Activated naive CD8-positive, alpha-beta T cell (primary cell): ENCODE results near the gene PRMT1.

ENCODE experiments used
- H3K27ac Mint-ChIP-seq: one replicate; pipeline ENCODE4 v1.8.0; 2021; ENCODE audit warnings: mixed read lengths
- H3K27me3 Mint-ChIP-seq: one replicate; pipeline ENCODE4 v1.8.0; 2021; ENCODE audit warnings: mixed read lengths
- H3K36me3 Mint-ChIP-seq: one replicate; pipeline ENCODE4 v1.8.0; 2021; ENCODE audit warnings: mixed read lengths
- H3K4me1 Mint-ChIP-seq: one replicate; pipeline ENCODE4 v1.8.0; 2021; ENCODE audit warnings: low read depth, mixed read lengths
- H3K4me3 Mint-ChIP-seq: one replicate; pipeline ENCODE4 v1.8.0; 2021; ENCODE audit warnings: mild to moderate bottlenecking, mixed read lengths
- H3K9me3 Mint-ChIP-seq: one replicate; pipeline ENCODE4 v1.8.0; 2021; ENCODE audit warnings: low read depth, mixed read lengths

PRMT1 gene

GRCh38 chr19:49687566-49688316 is 10.7 kb downstream of the PRMT1 start:
- no peak overlapping the region for H3K4me3 Mint-ChIP-seq
- H3K27me3 Mint-ChIP-seq, result no peaks in the 10 kb centered on the region
- H3K27ac Mint-ChIP-seq, result peak overlapping the region; percentile 41
- H3K9me3 Mint-ChIP-seq, result no peaks in the 10 kb centered on the region
- peaks cover 33% of the 10 kb centered on the region for H3K4me1 Mint-ChIP-seq
- no peaks in the 10 kb centered on the region for H3K36me3 Mint-ChIP-seq

DNA sequence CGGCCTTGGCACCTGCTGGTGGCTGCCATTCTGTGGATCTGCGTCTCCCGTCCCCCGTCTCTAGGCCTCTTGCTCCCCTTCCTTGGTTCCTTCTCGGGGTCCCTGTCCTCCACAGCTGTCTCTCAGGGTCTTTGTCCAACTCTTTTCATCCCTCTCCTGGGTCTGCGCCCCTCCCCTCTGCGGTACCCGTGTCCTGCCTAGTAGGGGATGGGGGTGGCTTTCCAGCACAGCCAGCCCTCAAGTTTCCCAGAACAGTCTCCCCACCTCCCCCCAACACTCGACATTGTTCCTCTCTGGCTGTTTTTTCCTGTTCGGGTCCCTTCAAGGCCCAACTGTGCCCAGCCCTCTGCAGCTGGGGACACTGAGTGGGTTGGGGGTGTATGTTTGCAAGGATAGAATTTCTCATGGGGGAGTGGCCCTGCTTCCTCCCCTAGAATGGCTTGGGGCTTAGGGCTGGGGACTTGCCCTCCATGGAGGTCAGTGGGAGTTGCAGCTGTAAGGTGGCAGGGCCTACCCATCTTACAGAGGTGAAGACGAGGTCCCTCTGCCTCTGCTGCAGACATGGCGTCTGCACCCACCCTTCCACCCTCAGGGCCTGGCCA is 11.6 kb downstream of the PRMT1 start:
- H3K4me1 Mint-ChIP-seq, result peaks cover 33% of the 10 kb centered on the region
- H3K4me3 Mint-ChIP-seq, result no peak overlapping the region
- H3K27ac Mint-ChIP-seq, result peak overlapping the region; percentile 72
- no peaks in the 10 kb centered on the region for H3K36me3 Mint-ChIP-seq
- no peaks in the 10 kb centered on the region for H3K9me3 Mint-ChIP-seq
- H3K27me3 Mint-ChIP-seq, result no peaks in the 10 kb centered on the region

GRCh38 chr19:49689133-49690078 is 12.3 kb downstream of the PRMT1 start, which contains the start of gene ADM5:
Gene ADM5, plus strand, starts transcription at chr19:49689594. Its CDS starts 244 bp downstream, at chr19:49689838.
- Mint-ChIP-seq H3K4me1 (peaks cover 32% of the 10 kb centered on the region), H3K27me3 (peaks cover 2% of the 10 kb centered on the region), H3K4me3 (peak within 1 kb of the TSS; percentile 87), H3K36me3 (no peaks in the 10 kb centered on the region), H3K27ac (peak within 1 kb of the TSS; percentile 72), H3K9me3 (no peaks in the 10 kb centered on the region)

DNA sequence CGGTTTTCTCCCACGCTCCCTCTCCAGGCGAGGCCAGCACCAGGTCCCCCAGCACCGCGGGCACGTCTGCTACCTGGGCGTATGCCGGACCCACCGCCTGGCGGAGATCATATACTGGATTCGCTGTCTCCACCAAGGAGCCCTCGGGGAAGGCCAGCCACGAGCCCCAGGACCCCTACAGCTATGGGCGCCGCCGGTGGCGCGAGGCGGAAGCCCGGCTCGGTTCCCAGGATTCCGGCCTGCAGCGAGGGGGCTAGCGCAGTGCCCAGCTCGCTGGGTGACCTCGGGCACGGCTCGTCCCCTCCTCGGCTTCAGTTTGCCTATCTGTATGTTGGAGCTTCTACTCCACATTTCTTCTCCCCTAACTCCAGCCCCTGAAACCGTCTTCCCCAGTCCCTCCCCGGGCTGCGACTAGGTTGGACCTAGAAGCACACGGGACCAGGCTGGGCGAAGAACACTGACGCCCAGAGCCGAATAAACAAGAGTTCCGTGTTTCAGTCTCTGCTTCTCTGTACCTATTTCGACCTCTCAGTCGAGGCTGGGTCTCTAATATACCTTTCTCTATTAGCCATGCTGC is 13.1 kb downstream of the PRMT1 start:
- no peaks in the 10 kb centered on the region for H3K9me3 Mint-ChIP-seq
- H3K4me3 Mint-ChIP-seq, result peak overlapping the region; percentile 87
- no peak overlapping the region for H3K27ac Mint-ChIP-seq
- H3K27me3 Mint-ChIP-seq, result peaks cover 2% of the 10 kb centered on the region
- peaks cover 32% of the 10 kb centered on the region for H3K4me1 Mint-ChIP-seq
- H3K36me3 Mint-ChIP-seq, result no peaks in the 10 kb centered on the region

GRCh38 chr19:49690656-49691242 is 13.7 kb downstream of the PRMT1 start, which contains the start of gene CPT1C:
Gene CPT1C, plus strand, starts transcription at chr19:49691116. Its CDS starts 1,137 bp downstream, at chr19:49692253.
- Mint-ChIP-seq H3K27me3 (peaks cover 2% of the 10 kb centered on the region), H3K36me3 (no peaks in the 10 kb centered on the region)

DNA sequence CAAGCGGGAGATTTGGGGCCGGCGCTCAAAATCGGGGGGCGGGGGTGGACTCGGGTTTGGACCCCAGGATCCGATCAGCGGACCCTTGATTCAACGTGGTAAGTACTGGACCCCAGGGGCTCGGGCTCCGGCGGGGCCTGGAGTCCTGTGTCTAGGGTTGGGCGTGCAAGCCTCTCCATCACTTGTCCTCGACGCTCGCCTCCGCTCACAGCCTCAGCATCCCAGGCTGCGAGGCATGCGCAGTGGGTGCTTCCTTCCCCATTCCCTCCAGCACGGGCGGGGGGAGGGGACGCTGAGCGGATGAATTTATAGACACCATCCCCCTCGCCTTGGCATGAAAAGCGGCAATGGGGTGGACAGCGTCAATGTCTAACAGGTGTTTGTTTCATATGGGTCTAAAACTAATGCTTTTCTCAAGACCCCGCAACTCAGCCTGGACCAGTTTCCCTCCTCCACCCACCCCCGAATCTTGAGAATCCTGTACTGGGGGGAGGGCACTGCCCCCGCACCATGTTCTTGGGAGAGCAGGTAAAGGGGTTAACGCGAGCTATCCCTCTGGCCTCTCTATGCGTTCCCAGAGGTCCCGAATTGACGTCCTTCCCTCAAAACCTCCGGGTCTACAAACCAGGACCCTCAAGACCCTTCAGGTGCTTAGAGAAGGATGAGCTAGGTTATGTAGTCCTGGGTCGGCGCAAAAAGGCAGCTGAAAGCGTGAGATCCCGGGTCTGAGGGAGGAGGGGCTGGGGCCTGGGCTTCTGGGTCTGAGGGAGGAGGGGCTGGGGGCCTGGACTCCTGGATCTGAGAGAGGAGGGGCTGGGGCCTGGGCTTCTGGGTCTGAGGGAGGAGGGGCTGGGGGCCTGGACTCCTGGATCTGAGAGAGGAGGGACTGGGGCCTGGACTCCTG is 14.4 kb downstream of the PRMT1 start:
- H3K9me3 Mint-ChIP-seq, result no peaks in the 10 kb centered on the region
- H3K4me3 Mint-ChIP-seq, result peak overlapping the region; percentile 87

More at GRCh38 chr19:49690656-49691242, 13.7 kb downstream of the PRMT1 start, which contains the start of gene CPT1C:
- H3K27ac Mint-ChIP-seq, result no peak within 1 kb of the TSS
- no peaks in the 10 kb centered on the region for H3K9me3 Mint-ChIP-seq
- peaks cover 28% of the 10 kb centered on the region for H3K4me1 Mint-ChIP-seq
- H3K4me3 Mint-ChIP-seq, result peak within 1 kb of the TSS; percentile 87

DNA sequence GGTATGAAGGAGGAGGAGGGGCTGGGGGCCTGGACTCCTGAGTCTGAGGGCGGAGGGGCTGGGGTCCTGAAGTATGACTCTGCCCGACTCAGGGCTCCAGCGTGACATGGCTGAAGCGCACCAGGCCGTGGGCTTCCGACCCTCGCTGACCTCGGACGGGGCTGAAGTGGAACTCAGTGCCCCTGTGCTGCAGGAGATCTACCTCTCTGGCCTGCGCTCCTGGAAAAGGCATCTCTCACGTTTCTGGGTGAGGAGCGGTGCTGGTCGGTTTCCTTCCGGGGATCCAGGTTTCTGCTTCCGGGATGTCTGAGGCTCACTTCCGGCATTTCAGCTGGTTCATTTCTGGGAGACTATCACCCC is 15.1 kb downstream of the PRMT1 start:
- H3K27ac Mint-ChIP-seq, result no peak overlapping the region
- H3K9me3 Mint-ChIP-seq, result no peaks in the 10 kb centered on the region
- H3K4me1 Mint-ChIP-seq, result peaks cover 28% of the 10 kb centered on the region
- peak overlapping the region; percentile 20 for H3K4me3 Mint-ChIP-seq
- no peaks in the 10 kb centered on the region for H3K36me3 Mint-ChIP-seq
- peaks cover 2% of the 10 kb centered on the region for H3K27me3 Mint-ChIP-seq

More for the DNA sequence above, 14.4 kb downstream of the PRMT1 start:
- Mint-ChIP-seq H3K27me3 (peaks cover 2% of the 10 kb centered on the region), H3K36me3 (no peaks in the 10 kb centered on the region), H3K4me1 (peaks cover 28% of the 10 kb centered on the region), H3K27ac (no peak overlapping the region)

- no peaks in the 10 kb centered on the region for H3K36me3 Mint-ChIP-seq
- no peak overlapping the region for H3K27ac Mint-ChIP-seq
- H3K4me3 Mint-ChIP-seq, result no peak overlapping the region
- peaks cover 6% of the 10 kb centered on the region for H3K4me1 Mint-ChIP-seq
- peaks cover 2% of the 10 kb centered on the region for H3K27me3 Mint-ChIP-seq
- no peaks in the 10 kb centered on the region for H3K9me3 Mint-ChIP-seq
Observed at GRCh38 chr19:49696115-49696514, 19.0 kb downstream of the PRMT1 start.

DNA sequence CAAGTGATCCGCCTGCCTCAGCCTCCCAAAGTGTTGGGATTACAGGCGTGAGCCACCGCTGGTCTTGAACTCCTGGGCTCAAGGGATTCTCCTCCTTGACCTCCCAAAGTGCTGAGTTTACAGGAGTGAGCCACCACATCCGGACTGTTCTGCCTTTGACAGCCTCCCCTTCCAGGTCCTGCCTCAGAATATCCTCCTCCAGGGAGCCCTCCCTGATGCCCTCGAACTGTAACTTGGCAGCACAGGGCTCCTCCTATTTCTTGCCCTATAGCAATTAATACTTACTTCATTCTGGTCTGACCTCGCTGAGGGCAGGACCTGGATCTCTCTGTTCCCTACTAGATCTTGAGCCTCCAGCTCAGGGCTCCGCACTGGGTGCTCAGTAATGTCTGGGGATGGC is 19.8 kb downstream of the PRMT1 start:
- no peaks in the 10 kb centered on the region for H3K36me3 Mint-ChIP-seq
- no peak overlapping the region for H3K27ac Mint-ChIP-seq
- no peaks in the 10 kb centered on the region for H3K9me3 Mint-ChIP-seq
- peaks cover 2% of the 10 kb centered on the region for H3K4me1 Mint-ChIP-seq
- no peak overlapping the region for H3K4me3 Mint-ChIP-seq
- H3K27me3 Mint-ChIP-seq, result peaks cover 2% of the 10 kb centered on the region

GRCh38 chr19:49699364-49699763 is 22.3 kb downstream of the PRMT1 start:
- Mint-ChIP-seq H3K4me3 (no peak overlapping the region), H3K4me1 (no peaks in the 10 kb centered on the region), H3K36me3 (no peaks in the 10 kb centered on the region), H3K9me3 (no peaks in the 10 kb centered on the region), H3K27me3 (no peaks in the 10 kb centered on the region), H3K27ac (no peak overlapping the region)

GRCh38 chr19:49700563-49700962 is 23.5 kb downstream of the PRMT1 start:
- H3K4me1 Mint-ChIP-seq, result no peaks in the 10 kb centered on the region
- no peak overlapping the region for H3K27ac Mint-ChIP-seq
- H3K27me3 Mint-ChIP-seq, result no peaks in the 10 kb centered on the region
- no peaks in the 10 kb centered on the region for H3K36me3 Mint-ChIP-seq
- no peaks in the 10 kb centered on the region for H3K9me3 Mint-ChIP-seq
- no peak overlapping the region for H3K4me3 Mint-ChIP-seq

DNA sequence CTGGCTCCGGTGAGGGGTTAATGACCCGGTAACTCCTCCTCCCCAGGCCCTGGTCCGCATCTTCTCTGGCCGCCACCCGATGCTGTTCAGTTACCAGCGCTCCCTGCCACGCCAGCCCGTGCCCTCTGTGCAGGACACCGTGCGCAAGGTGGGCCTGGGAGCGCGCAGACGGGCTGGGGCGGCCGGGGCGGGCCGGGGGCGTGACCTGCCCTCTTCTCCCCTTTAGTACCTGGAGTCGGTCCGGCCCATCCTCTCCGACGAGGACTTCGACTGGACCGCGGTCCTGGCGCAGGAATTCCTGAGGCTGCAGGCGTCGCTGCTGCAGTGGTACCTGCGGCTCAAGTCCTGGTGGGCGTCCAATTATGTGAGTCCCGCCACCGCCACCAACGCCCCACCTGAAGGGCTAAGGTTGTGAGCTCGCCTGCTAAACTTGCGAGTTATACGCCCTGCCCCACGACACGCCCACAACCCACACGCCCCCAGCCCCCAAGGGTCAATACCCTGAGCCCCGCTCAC is 24.3 kb downstream of the PRMT1 start:
- no peaks in the 10 kb centered on the region for H3K4me1 Mint-ChIP-seq
- H3K36me3 Mint-ChIP-seq, result no peaks in the 10 kb centered on the region
- H3K4me3 Mint-ChIP-seq, result no peak overlapping the region
- no peaks in the 10 kb centered on the region for H3K27me3 Mint-ChIP-seq
- no peaks in the 10 kb centered on the region for H3K9me3 Mint-ChIP-seq
- H3K27ac Mint-ChIP-seq, result no peak overlapping the region

DNA sequence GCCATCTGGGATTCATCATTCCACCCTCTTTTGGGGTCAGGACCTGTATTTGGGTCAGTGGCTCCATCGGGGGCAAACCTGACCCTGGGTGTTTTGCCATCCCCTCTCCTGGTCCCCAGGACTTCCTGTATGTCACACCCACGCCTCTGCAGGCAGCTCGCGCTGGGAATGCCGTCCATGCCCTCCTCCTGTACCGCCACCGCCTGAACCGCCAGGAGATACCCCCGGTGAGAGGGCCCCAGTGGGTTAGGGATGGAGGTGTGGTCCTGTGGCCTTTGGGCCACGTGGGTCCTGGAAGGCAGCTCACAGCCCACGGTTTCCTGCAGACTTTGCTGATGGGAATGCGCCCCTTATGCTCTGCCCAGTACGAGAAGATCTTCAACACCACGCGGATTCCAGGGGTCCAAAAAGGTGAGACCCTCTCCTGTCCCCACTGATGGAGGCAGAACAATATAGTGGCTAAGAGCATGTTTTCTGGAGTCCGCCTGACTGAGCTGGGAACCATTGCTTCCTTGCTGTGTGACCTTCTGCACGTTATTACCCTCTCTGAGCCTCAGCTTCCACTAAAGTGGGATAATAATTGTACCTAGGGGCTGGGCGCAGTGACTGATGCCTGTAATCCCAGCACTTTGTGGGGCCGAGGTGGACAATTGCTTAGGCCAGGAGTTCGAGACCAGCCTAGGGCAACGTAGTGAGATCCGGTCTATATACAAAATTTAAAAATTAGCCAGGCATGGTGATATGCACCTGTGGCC is 28.0 kb downstream of the PRMT1 start:
- Mint-ChIP-seq H3K27me3 (no peaks in the 10 kb centered on the region), H3K9me3 (no peaks in the 10 kb centered on the region), H3K27ac (no peak overlapping the region), H3K36me3 (no peaks in the 10 kb centered on the region), H3K4me1 (no peaks in the 10 kb centered on the region), H3K4me3 (no peak overlapping the region)
